Endothelial cell of umbilical vein (primary cell): ENCODE results near the gene ITGAE. TPM values are rescaled to one million over a fixed set of nuclear protein-coding genes. Genes with fewer than 3 reads are reported as not detected.

Experiments used
- BruUV-seq: library from RNA; stranded (reverse); fragments of 400-500 nt; replicated peaks from 2 replicates; lab custom pipeline; 2021; lab: Mats Ljungman, UMichigan
- CTCF ChIA-PET: fragments of 300-600, 350-600 bp; sonication (Branson Sonifier 250); formaldehyde crosslinking; loops from one replicate; lab custom pipeline; 2021; ENCODE audit warnings: antibody characterized with exemption, inconsistent platforms; lab: Charles Lee
- POLR2A ChIA-PET: fragments of 300-600, 350-600 bp; sonication (Branson Sonifier 250); formaldehyde crosslinking; loops from one replicate; lab custom pipeline; 2021; ENCODE audit warnings: antibody characterized with exemption, inconsistent platforms; lab: Charles Lee
- DNase-seq: peaks from one replicate; pipeline ENCODE4 v3.0.0-alpha.2; 2011; ENCODE audit warnings: low read depth, low spot score
- FAIRE-seq: peaks from 2 replicates; lab custom pipeline; 2011; peaks lifted over from hg19 to GRCh38; lab: Jason Lieb, UNC
- H2AFZ ChIP-seq: 2 replicates; pipeline ENCODE4 v1.6.0; 2012; ENCODE audit warnings: low read depth, low read length, control low read depth, inconsistent platforms
- H3K27ac ChIP-seq: 2 replicates; pipeline ENCODE4 v1.5.1; 2011; ENCODE audit warnings: low read depth, mild to moderate bottlenecking, control low read depth, low read length, moderate library complexity; ENCODE audit not compliant: insufficient read depth
- H3K27me3 ChIP-seq, 2 experiments: 2 replicates each; pipeline versions ENCODE4 v1.6.0 to v1.6.1; 2011; ENCODE audit warnings: low read length in 2 of 2, mixed read lengths in 1 of 2; ENCODE audit not compliant: control insufficient read depth in 2 of 2, insufficient read depth in 2 of 2
- H3K36me3 ChIP-seq, 2 experiments: 2 replicates in 1 of 2; 3 replicates in 1 of 2; pipeline ENCODE4 v1.5.1; 2011; ENCODE audit warnings: low read length in 2 of 2, mild to moderate bottlenecking in 1 of 2, moderate library complexity in 1 of 2; ENCODE audit not compliant: control insufficient read depth in 2 of 2, insufficient read depth in 2 of 2; ENCODE audit errors: extremely low read depth in 1 of 2
- H3K4me1 ChIP-seq: 3 replicates; pipeline ENCODE4 v1.5.1; 2011; ENCODE audit warnings: mild to moderate bottlenecking, low read length; ENCODE audit not compliant: control insufficient read depth, insufficient read depth; ENCODE audit errors: extremely low read depth
- H3K4me2 ChIP-seq: 2 replicates; pipeline ENCODE4 v1.6.1; 2011; ENCODE audit warnings: low read length, control low read depth, mixed read lengths; ENCODE audit not compliant: insufficient read depth
- H3K4me3 ChIP-seq, 3 experiments: fragments of 200-600 bp in 1 of 3; sonication (generic), shearing (Covaris generic) in 1 of 3; replicated peaks in 1 of 3; 2 replicates each; pipeline ENCODE4 v1.5.1; 2011 to 2016; ENCODE audit warnings: control low read depth in 3 of 3, low read length in 3 of 3, mild to moderate bottlenecking in 2 of 3, inconsistent platforms in 1 of 3, low read depth in 1 of 3, moderate library complexity in 1 of 3; ENCODE audit not compliant: insufficient read depth in 1 of 3
- H3K79me2 ChIP-seq: 2 replicates; pipeline ENCODE4 v1.6.0; 2012; ENCODE audit warnings: low read length, inconsistent platforms; ENCODE audit not compliant: control insufficient read depth, insufficient read depth
- H3K9ac ChIP-seq: replicated peaks from 2 replicates; pipeline ENCODE3; 2011; ENCODE audit warnings: low read length, control low read depth; ENCODE audit not compliant: insufficient read depth; ENCODE audit errors: extremely low read depth
- H3K9me1 ChIP-seq: replicated peaks from 3 replicates; pipeline ENCODE4 v1.6.0; 2011; ENCODE audit warnings: mild to moderate bottlenecking, low read length; ENCODE audit not compliant: control insufficient read depth, insufficient read depth; ENCODE audit errors: extremely low read depth
- H3K9me3 ChIP-seq: replicated peaks from 2 replicates; pipeline ENCODE4 v1.5.1; 2012; ENCODE audit warnings: low read length, inconsistent platforms; ENCODE audit not compliant: control insufficient read depth, insufficient read depth
- H4K20me1 ChIP-seq: replicated peaks from 2 replicates; pipeline ENCODE3; 2011; ENCODE audit warnings: mild to moderate bottlenecking, low read length; ENCODE audit not compliant: control insufficient read depth, insufficient read depth; ENCODE audit errors: extremely low read depth
- CTCF ChIP-seq, 2 donors: IDR thresholded peaks; 1 replicate in 1 of 2; 2 replicates in 1 of 2; pipeline ENCODE4 v1.5.1; 2011; ENCODE audit warnings: low read length in 2 of 2, mild to moderate bottlenecking in 2 of 2, moderate library complexity in 2 of 2, control low read depth in 1 of 2, inconsistent platforms in 1 of 2, low read depth in 1 of 2; ENCODE audit not compliant: insufficient read depth in 1 of 2; ENCODE audit errors: extremely low read depth in 1 of 2
- EZH2 ChIP-seq: IDR thresholded peaks from 2 replicates; pipeline ENCODE4 v1.6.1; 2012; ENCODE audit warnings: borderline replicate concordance, low read depth, mild to moderate bottlenecking, moderate library complexity, low read length, inconsistent platforms; ENCODE audit not compliant: severe bottlenecking
- FOS ChIP-seq: IDR thresholded peaks from 2 replicates; pipeline ENCODE4 v1.6.1; 2011; ENCODE audit warnings: mild to moderate bottlenecking, low read length, moderate library complexity, borderline replicate concordance; ENCODE audit not compliant: insufficient read depth
- GATA2 ChIP-seq: IDR thresholded peaks from 2 replicates; pipeline ENCODE4 v1.7.0; 2011; ENCODE audit warnings: low read depth, mild to moderate bottlenecking, moderate library complexity, mixed read lengths, low read length; ENCODE audit not compliant: insufficient read length, insufficient read depth
- JUN ChIP-seq: IDR thresholded peaks from 2 replicates; pipeline ENCODE4 v1.6.1; 2011; ENCODE audit warnings: borderline replicate concordance, low read depth; ENCODE audit not compliant: insufficient read length, insufficient read depth
- MAX ChIP-seq: IDR thresholded peaks from 2 replicates; pipeline ENCODE4 v1.6.1; 2011; ENCODE audit not compliant: insufficient read depth, insufficient read length
- MYC ChIP-seq: IDR thresholded peaks from one replicate; pipeline ENCODE4 v1.6.1; 2011; ENCODE audit warnings: mild to moderate bottlenecking, low read depth, low read length
- POLR2A ChIP-seq: IDR thresholded peaks from 2 replicates; pipeline ENCODE4 v1.6.1; 2012; ENCODE audit warnings: low read depth, mild to moderate bottlenecking, control low read depth, low read length
- POLR2AphosphoS5 ChIP-seq: IDR thresholded peaks from 2 replicates; pipeline ENCODE4 v1.6.1; 2012; ENCODE audit warnings: low read depth, mild to moderate bottlenecking, control low read depth, low read length, moderate library complexity; ENCODE audit not compliant: insufficient read depth
- dilution Hi-C: fragments of 300-500 bp; cut with MboI; formaldehyde crosslinking; loops from one replicate; pipeline ENCODE4 v1.15.0; 2019; ENCODE audit warnings: low sequenced_read_pairs; ENCODE audit not compliant: extremely low pct_ligation_motif_present
- intact Hi-C: fragments of 100-400 bp; cut with micrococcal nuclease; formaldehyde crosslinking; loops from one replicate; pipeline ENCODE4 v1.10.0; 2022
- polyA plus RNA-seq, 4 experiments: library from polyadenylated mRNA; depleted of rRNA in 3 of 4; stranded (reverse) in 3 of 4; unstranded in 1 of 4; fragments of >200 nt; gene quantifications; 2 replicates each; pipeline versions ENCODE4 v1.2.1 to v1.2.3, GENCODE V29; 2011 to 2012; ENCODE audit warnings: missing spikeins in 1 of 4
- total RNA-seq: library from RNA; stranded (reverse); gene quantifications from 2 replicates; pipeline ENCODE4 v1.2.3, GENCODE V29; 2021

Gene ITGAE
- total and polyA plus RNA-seq, 2 donors (not counting 3 experiments of a cell fraction or from before 2014, with no cell fraction given) = 29.6 to 71.6 TPM

- H3K4me3 ChIP-seq = no peak overlapping the region
- TF ChIP-seq EZH2 (no peak), GATA2 (no peak), POLR2AphosphoS5 (no peak), POLR2A (no peak), JUN (no peak), MAX (no peak), MYC (no peak), FOS (no peak), CTCF (IDR thresholded peaks at IDR 0.05; ENCODE audit: extremely low read depth in 1 of 2, insufficient read depth in 1 of 2, low read depth in 1 of 2, low read length in 2 of 2) (no peak)
- intact Hi-C loops = no loop called here
- no peak for FAIRE-seq
- no peak overlapping the region for H3K4me2 ChIP-seq
- dilution Hi-C loops = no loop called here
- BruUV-seq = no TSS peak
- H2AFZ ChIP-seq = no peak overlapping the region
- H3K9ac ChIP-seq = no peak overlapping the region
- H4K20me1 ChIP-seq = no peaks in the 10 kb centered on the region
- H3K27me3 ChIP-seq = no peaks in the 10 kb centered on the region
- H3K36me3 ChIP-seq = peaks cover 23 to 29% of the 10 kb centered on the region in 2 experiments
- peaks cover 10% of the 10 kb centered on the region for H3K4me1 ChIP-seq
- no peaks in the 10 kb centered on the region for H3K9me1 ChIP-seq
- no peak overlapping the region for H3K27ac ChIP-seq
- CTCF ChIA-PET = interaction anchor here (2.3 kb wide), 1 partner anchor 78 kb away, joined by 13 read pairs; no protein-coding TSS in a partner anchor
- no peak for DNase-seq
- no peaks in the 10 kb centered on the region for H3K9me3 ChIP-seq
- POLR2A ChIA-PET = no interaction called here
- H3K79me2 ChIP-seq = no peaks in the 10 kb centered on the region
Observed at GRCh38 chr17:3815122-3815521, 14.1 kb upstream of the ITGAE start.
